Astrocyte (in vitro differentiated cells and primary cell): ENCODE results near the gene ZBTB21. TPM values are rescaled to one million over a fixed set of nuclear protein-coding genes. Genes with fewer than 3 reads are reported as not detected.

Source experiments
- DNase-seq: peaks from one replicate; pipeline ENCODE4 v3.0.0-alpha.2; 2010; ENCODE audit warnings: low read depth
- FAIRE-seq: peaks from 2 replicates; lab custom pipeline; 2011; peaks lifted over from hg19 to GRCh38; lab: Jason Lieb, UNC
- H2AFZ ChIP-seq: 2 replicates; pipeline ENCODE4 v1.6.0; 2012; ENCODE audit warnings: low read depth, low read length, inconsistent platforms
- H3K27ac ChIP-seq: 2 replicates; pipeline ENCODE4 v1.5.1; 2011; ENCODE audit warnings: low read depth, low read length, inconsistent platforms
- H3K27me3 ChIP-seq: 2 replicates; pipeline ENCODE4 v1.6.0; 2011; ENCODE audit warnings: low read length, inconsistent platforms; ENCODE audit not compliant: insufficient read depth
- H3K36me3 ChIP-seq: 2 replicates; pipeline ENCODE4 v1.5.1; 2011; ENCODE audit warnings: low read length, inconsistent platforms; ENCODE audit not compliant: insufficient read depth
- H3K4me1 ChIP-seq: 2 replicates; pipeline ENCODE4 v1.5.1; 2011; ENCODE audit warnings: low read length, inconsistent platforms; ENCODE audit not compliant: insufficient read depth
- H3K4me2 ChIP-seq: 2 replicates; pipeline ENCODE4 v1.6.0; 2012; ENCODE audit warnings: low read length, inconsistent platforms
- H3K4me3 ChIP-seq: 2 replicates; pipeline ENCODE4 v1.5.1; 2011; ENCODE audit warnings: low read depth, mild to moderate bottlenecking, low read length, inconsistent platforms; ENCODE audit not compliant: insufficient read depth
- H3K79me2 ChIP-seq: 2 replicates; pipeline ENCODE4 v1.6.0; 2012; ENCODE audit warnings: mild to moderate bottlenecking, low read length, inconsistent platforms; ENCODE audit not compliant: insufficient read depth
- H3K9ac ChIP-seq: 2 replicates; pipeline ENCODE4 v1.6.0; 2012; ENCODE audit warnings: mild to moderate bottlenecking, low read length, inconsistent platforms
- H3K9me3 ChIP-seq: 2 replicates; pipeline ENCODE4 v1.5.1; 2012; ENCODE audit warnings: low read depth, mild to moderate bottlenecking, low read length, inconsistent platforms; ENCODE audit not compliant: insufficient read depth
- H4K20me1 ChIP-seq: 2 replicates; pipeline ENCODE4 v1.6.0; 2012; ENCODE audit warnings: low read length, inconsistent platforms; ENCODE audit not compliant: insufficient read depth
- H3K27ac Mint-ChIP-seq: one replicate; pipeline ENCODE4 v1.8.0; 2021; ENCODE audit warnings: mild to moderate bottlenecking, mixed read lengths; ENCODE audit not compliant: unreplicated experiment
- H3K27me3 Mint-ChIP-seq: one replicate; pipeline ENCODE4 v1.8.0; 2021; ENCODE audit warnings: low read depth, mixed read lengths; ENCODE audit not compliant: unreplicated experiment
- H3K36me3 Mint-ChIP-seq: one replicate; pipeline ENCODE4 v1.8.0; 2021; ENCODE audit warnings: low read depth, mixed read lengths; ENCODE audit not compliant: unreplicated experiment
- H3K4me1 Mint-ChIP-seq: one replicate; pipeline ENCODE4 v1.8.0; 2021; ENCODE audit warnings: low read depth, mixed read lengths; ENCODE audit not compliant: unreplicated experiment
- H3K4me3 Mint-ChIP-seq: one replicate; pipeline ENCODE4 v1.8.0; 2021; ENCODE audit warnings: mild to moderate bottlenecking, moderate library complexity, mixed read lengths; ENCODE audit not compliant: unreplicated experiment
- H3K9me3 Mint-ChIP-seq: one replicate; pipeline ENCODE4 v1.8.0; 2021; ENCODE audit warnings: mild to moderate bottlenecking, mixed read lengths; ENCODE audit not compliant: unreplicated experiment
- CTCF ChIP-seq: IDR thresholded peaks from 2 replicates; pipeline ENCODE4 v1.5.1; 2011; ENCODE audit warnings: low read depth, mild to moderate bottlenecking, inconsistent platforms, low read length, moderate library complexity; ENCODE audit not compliant: insufficient read depth
- EZH2 ChIP-seq: IDR thresholded peaks from 2 replicates; pipeline ENCODE4 v1.6.1; 2012; ENCODE audit warnings: mild to moderate bottlenecking, low read length, inconsistent platforms; ENCODE audit not compliant: insufficient read depth
- total RNA-seq: library from RNA; stranded (reverse); gene quantifications from 2 replicates; pipeline ENCODE4 v1.2.1, GENCODE V29; 2021

ZBTB21 gene
- total RNA-seq, 1 donor from 2014 or later = 20.5 TPM

- no peak overlapping the region for H2AFZ ChIP-seq
- TF ChIP-seq CTCF (no peak), EZH2 (no peak)
- no peak overlapping the region for H3K4me3 ChIP-seq
- H3K4me1 ChIP-seq = peaks cover 41% of the 10 kb centered on the region
- Mint-ChIP-seq H3K27ac (peak overlapping the region; percentile 24), H3K4me1 (peaks cover 23% of the 10 kb centered on the region), H3K36me3 (peaks cover 3% of the 10 kb centered on the region), H3K4me3 (no peak overlapping the region), H3K27me3 (peaks cover 12% of the 10 kb centered on the region), H3K9me3 (peaks cover 3% of the 10 kb centered on the region)
- H3K79me2 ChIP-seq = peaks cover 26% of the 10 kb centered on the region
- H3K36me3 ChIP-seq = no peaks in the 10 kb centered on the region
- no peak overlapping the region for H3K9ac ChIP-seq
- H3K9me3 ChIP-seq = no peaks in the 10 kb centered on the region
- DNase-seq = no peak
- H3K27ac ChIP-seq = no peak overlapping the region
- H3K4me2 ChIP-seq = no peak overlapping the region
- FAIRE-seq = no peak
- H3K27me3 ChIP-seq = no peaks in the 10 kb centered on the region
- H4K20me1 ChIP-seq = peaks cover 22% of the 10 kb centered on the region
Observed at GRCh38 chr21:41955516-41955915, 54.6 kb downstream of the ZBTB21 start.

DNA sequence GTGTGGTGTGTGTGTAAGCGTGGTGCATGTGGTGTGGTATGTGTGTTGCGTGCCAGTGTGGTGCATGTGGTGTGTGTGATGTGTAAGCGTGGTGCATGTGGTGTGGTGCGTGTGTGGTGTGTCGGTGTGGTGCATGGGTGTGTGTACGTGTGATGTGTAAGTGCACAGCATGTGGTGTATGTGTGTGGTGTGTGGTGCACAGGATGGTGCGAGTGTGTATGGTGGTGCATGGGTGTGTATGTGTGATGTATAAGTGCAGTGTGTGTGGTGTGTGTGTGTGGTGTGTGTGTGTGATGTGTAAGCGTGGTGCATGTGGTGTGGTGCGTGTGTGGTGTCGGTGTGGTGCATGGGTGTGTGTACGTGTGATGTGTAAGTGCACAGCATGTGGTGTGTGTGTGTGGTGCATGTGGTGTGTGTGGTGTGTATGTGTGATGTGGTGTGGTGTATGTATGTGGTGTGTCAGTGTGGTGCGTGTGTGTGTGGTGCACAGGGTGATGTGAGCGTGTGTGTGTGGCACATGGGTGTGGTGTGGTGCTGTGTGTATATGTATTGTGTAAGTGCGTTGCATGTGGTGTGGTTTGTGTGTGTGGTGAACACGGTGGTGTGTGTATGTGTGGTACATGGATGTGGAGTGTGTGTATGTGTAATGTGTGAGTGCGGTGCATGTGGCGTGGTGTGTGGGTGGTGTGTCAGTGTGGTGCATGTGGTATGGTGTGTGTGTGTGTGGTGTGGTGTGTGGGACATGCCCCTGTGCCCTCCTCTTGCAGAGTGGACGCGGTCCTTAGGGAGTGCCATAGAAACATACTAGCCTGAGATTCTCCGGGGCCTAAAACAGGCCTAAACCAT is 55.3 kb downstream of the ZBTB21 start:
- Histone ChIP-seq H3K36me3 (no peaks in the 10 kb centered on the region), H3K27me3 (no peaks in the 10 kb centered on the region), H3K9ac (no peak overlapping the region), H2AFZ (peak overlapping the region; percentile 86), H3K4me2 (peak overlapping the region; percentile 85), H3K9me3 (no peaks in the 10 kb centered on the region), H3K27ac (no peak overlapping the region), H3K79me2 (peaks cover 32% of the 10 kb centered on the region), H4K20me1 (peaks cover 28% of the 10 kb centered on the region), H3K4me1 (peaks cover 41% of the 10 kb centered on the region), H3K4me3 (no peak overlapping the region)
- no peak for FAIRE-seq
- TF ChIP-seq EZH2 = no peak
- TF ChIP-seq CTCF = no peak
- Mint-ChIP-seq H3K4me1 (peaks cover 23% of the 10 kb centered on the region), H3K9me3 (peaks cover 3% of the 10 kb centered on the region), H3K4me3 (peak overlapping the region; percentile 51), H3K27me3 (peaks cover 12% of the 10 kb centered on the region), H3K27ac (no peak overlapping the region), H3K36me3 (peaks cover 5% of the 10 kb centered on the region)
- DNase-seq = no peak
